Measurements from ENCODE around the gene TRPM2.

TRPM2 gene

DNA sequence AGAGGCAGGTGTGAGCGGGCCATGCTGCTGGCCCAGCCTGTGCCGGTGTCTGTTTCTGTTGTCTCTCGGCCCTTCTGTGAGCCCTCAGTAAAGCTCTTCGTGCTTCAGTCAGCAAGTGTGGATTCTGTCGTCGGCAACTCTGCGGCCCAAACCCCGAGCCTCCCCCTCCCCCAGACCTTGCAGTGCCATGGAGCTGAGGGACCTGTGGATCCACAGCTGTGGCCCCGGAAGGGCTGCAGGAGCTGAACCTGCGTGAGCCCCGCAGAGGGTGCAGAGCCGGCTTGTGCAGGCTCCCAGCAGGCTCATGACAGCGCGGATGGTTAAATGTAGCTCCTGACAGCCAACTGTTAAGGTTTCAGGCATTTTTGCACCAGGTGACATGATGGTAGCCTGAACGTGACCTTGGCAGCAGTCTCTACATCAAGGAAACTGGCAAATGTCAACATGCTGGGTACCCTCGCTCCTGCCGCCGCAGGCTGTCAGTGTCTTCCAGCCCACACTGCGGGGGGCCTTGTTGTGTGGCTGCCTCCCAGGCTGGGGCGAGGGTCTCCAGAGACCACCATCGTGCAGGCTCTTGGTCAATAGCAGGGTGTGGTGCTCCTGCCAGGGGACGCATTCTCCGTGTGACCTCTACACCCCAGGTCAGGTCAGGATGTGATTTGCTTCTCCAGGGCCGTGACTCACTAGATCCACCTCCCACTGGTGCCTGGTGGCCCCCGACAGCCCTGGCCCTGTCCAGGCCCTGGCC is 108.8 kb downstream of the TRPM2 start:
- TF ChIP-seq, protein P1, sequence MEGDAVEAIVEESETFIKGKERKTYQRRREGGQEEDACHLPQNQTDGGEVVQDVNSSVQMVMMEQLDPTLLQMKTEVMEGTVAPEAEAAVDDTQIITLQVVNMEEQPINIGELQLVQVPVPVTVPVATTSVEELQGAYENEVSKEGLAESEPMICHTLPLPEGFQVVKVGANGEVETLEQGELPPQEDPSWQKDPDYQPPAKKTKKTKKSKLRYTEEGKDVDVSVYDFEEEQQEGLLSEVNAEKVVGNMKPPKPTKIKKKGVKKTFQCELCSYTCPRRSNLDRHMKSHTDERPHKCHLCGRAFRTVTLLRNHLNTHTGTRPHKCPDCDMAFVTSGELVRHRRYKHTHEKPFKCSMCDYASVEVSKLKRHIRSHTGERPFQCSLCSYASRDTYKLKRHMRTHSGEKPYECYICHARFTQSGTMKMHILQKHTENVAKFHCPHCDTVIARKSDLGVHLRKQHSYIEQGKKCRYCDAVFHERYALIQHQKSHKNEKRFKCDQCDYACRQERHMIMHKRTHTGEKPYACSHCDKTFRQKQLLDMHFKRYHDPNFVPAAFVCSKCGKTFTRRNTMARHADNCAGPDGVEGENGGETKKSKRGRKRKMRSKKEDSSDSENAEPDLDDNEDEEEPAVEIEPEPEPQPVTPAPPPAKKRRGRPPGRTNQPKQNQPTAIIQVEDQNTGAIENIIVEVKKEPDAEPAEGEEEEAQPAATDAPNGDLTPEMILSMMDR (IDR thresholded peaks at IDR 0.05), result no peak

DNA sequence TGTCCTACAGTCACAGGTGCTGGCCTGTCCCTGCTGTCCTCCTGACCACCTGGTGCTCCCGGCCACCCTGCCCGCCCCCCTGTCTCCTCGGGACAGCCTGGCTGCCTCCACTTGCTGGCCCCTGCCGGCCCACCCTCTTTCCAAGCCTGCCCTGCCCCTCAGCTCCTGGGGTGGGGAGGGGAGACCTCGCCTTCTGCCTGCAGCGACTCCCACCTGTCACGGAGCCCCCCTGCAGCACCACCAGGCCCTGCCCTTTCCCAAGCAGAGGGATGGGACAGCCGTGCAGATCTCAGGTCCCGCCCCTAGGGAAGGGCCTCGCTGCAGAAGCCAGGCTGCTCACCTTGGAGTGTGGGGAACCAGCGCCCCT is 109.4 kb downstream of the TRPM2 start:
- TF ChIP-seq, protein P1 (IDR thresholded peaks at IDR 0.05), result no peak

DNA sequence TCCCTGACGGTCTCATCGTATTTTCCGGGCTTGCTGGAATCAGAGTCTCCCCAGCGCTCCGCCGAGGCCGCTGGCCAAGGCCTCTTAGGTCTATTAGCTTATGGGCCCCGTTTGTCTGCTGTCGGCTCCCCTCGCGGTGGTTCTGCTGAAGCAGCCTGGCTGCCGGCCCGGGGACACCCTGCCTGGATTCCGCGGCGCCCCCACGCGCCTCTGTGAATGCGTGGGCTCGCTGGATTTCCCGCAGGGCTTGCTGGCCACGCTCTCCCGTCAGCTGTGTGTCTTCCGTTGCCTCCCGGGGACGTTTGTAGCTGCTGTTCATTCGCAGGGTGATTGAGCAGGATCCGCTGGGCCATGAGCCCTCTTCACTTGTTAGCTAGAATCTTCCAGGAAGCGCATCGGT is 110.3 kb downstream of the TRPM2 start:
- TF ChIP-seq, protein P1 (IDR thresholded peaks at IDR 0.05), result no peak

DNA sequence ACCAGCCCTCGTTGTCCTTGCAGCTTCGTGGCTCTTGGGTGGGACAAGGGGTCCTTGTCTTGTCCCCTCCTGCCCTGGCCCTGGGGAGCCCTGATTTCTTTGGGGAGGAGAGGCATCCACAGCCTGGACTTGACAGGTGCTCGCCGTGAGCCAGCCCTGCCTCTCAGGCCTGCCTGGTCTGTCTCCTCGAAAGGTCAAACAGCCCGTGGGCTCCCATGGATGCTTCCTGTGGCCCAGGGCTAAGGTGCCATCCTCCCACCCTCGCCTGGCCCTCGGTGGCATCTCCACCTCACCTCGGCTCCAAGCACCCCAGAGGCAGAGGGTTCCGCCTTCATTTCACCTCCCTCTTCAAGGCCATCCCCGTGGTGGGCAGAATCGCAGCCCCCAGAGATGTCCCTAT is 110.9 kb downstream of the TRPM2 start:
- TF ChIP-seq, protein P1 (IDR thresholded peaks at IDR 0.05), result no peak

DNA sequence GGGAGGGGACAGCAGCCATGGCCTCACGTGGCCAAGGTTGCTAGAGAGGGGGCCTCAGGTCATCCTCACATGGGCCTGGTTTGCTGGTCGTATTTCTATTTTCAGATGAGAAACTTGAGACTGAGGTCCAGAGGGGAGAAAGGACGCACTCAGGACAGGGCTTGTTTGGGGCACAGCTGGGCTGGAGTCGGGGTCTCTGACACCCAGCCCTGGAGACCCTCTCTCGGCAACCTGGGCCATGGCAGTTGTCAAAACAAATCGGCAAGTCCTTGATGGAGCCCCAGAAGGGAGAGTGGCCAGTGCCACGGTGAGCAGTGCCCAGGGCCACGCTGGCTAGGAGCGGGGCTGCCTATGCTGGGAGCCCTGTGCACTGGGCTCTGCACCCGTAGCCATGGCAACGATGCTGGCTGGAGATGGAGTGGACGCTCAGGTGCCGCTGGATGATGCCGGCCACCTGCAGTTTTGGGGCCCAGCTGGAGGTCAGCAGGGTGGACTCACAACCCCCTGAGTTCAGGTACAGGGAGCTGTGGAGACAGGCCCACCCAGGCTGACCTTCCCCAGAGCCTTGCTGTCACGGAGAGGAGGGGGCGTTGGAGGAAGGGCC is 113.0 kb downstream of the TRPM2 start:
- TF ChIP-seq, protein P1 (IDR thresholded peaks at IDR 0.05), result no peak

DNA sequence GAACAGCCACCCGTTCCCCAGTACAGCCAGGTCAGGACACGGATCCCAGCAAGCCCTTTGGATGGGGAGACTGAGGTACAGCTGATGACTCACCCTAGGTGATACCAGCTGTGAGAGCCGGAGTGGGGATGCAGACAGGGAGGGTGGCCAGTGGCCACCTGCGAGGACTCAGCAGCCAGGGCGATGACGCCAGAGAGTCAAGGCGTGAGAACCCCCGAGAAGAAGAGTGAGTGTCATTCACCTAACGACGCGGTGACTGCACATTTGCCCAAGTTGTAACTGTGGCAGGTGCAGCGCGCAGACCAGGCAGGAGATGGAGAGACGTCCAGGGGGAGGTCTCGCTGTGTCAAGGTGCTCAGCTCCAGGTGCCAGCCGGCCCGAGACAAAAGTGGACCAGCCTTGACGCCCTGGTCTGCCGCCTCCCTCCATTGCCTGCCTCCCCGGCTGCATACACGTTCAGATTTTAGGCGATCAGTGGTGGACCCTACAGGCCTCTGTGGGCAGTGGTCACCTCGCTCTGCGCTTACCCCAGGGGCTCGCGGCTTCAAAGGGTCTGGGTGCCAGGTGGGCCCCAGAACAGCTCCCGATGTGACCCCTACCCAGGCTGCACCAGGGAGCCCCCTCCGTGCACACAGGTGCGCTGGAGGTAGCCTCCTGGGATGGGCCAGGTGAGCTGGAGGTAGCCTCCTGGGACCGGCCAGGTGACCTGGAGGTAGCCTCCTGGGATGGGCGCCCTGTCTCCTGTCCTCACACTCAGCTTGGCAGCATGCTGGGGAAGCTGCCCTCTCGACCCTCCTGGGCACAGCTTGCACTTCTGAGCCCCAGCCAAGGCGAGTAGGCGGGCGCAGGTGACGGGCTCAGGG is 113.8 kb downstream of the TRPM2 start:
- TF ChIP-seq, protein P1 (IDR thresholded peaks at IDR 0.05), result no peak

DNA sequence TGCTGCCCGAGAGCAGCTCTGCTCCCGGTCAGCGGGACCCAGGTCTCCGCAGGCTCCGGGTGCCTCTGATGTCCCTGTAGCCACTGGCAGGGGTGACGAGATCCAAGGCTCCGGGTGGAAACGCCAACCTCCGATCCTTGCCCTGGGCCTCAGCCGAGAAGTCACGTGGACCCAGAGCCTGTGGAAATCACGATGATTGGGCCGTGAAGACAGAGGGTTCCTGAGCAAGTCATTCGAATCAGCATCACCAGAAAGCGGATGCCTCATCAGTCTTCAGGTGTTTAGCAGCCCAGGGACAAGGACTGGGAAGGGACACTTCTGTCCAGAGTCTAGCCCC is 114.4 kb downstream of the TRPM2 start:
- TF ChIP-seq, protein P1 (IDR thresholded peaks at IDR 0.05), result no peak
